H1 (cell line): Measurements from ENCODE around the gene KLF2. TPM values are rescaled to one million over a fixed set of nuclear protein-coding genes. Genes with fewer than 3 reads are reported as not detected.

Experiments used
- CTCF ChIA-PET: fragments of 300-600 bp; sonication (Branson Sonifier 250); formaldehyde crosslinking; loops from one replicate; lab custom pipeline; 2021; ENCODE audit not compliant: partially characterized antibody; lab: Charles Lee
- POLR2A ChIA-PET: fragments of 300-600 bp; sonication (Branson Sonifier 250); formaldehyde crosslinking; loops from one replicate; lab custom pipeline; 2021; ENCODE audit warnings: inconsistent platforms; ENCODE audit not compliant: partially characterized antibody; lab: Charles Lee
- DNase-seq, 2 experiments: peaks; one replicate each; pipeline versions ENCODE4 v3.0.0 to v3.0.0-alpha.2; 2010 to 2022; ENCODE audit warnings: low spot score in 2 of 2, low read depth in 1 of 2, mixed read lengths in 1 of 2
- FAIRE-seq: peaks from 2 replicates; lab custom pipeline; 2011; peaks lifted over from hg19 to GRCh38; lab: Jason Lieb, UNC
- H2AFZ ChIP-seq: 2 replicates; pipeline ENCODE4 v1.8.1; 2012; ENCODE audit warnings: low read length, inconsistent platforms
- H2AK5ac ChIP-seq: 2 replicates; pipeline ENCODE4 v1.6.1; 2013; ENCODE audit warnings: low read depth, low read length
- H2BK120ac ChIP-seq: replicated peaks from 2 replicates; pipeline ENCODE3; 2013; ENCODE audit warnings: low read depth, low read length, inconsistent platforms
- H2BK12ac ChIP-seq: 2 replicates; pipeline ENCODE4 v1.6.1; 2013; ENCODE audit warnings: low read depth, low read length
- H2BK15ac ChIP-seq: 2 replicates; pipeline ENCODE4 v1.6.1; 2013; ENCODE audit warnings: low read length
- H2BK20ac ChIP-seq: 2 replicates; pipeline ENCODE4 v1.6.1; 2013; ENCODE audit warnings: low read length
- H2BK5ac ChIP-seq: 2 replicates; pipeline ENCODE4 v1.6.1; 2013; ENCODE audit warnings: low read depth, low read length
- H3K14ac ChIP-seq: 2 replicates; pipeline ENCODE4 v1.6.1; 2013; ENCODE audit warnings: inconsistent platforms; ENCODE audit not compliant: insufficient read length
- H3K18ac ChIP-seq: 2 replicates; pipeline ENCODE4 v1.6.1; 2013; ENCODE audit warnings: low read length; ENCODE audit errors: extremely low read depth
- H3K23ac ChIP-seq: 2 replicates; pipeline ENCODE4 v1.6.1; 2013; ENCODE audit warnings: inconsistent platforms; ENCODE audit not compliant: insufficient read length
- H3K23me2 ChIP-seq: 2 replicates; pipeline ENCODE4 v1.6.1; 2013; ENCODE audit warnings: low read depth, low read length
- H3K27ac ChIP-seq: 2 replicates; pipeline ENCODE4 v1.6.1; 2011; ENCODE audit warnings: low read depth, low read length, inconsistent platforms
- H3K27me3 ChIP-seq, 4 experiments: replicated peaks in 1 of 4; 1 replicate in 1 of 4; 2 replicates in 3 of 4; pipeline versions ENCODE4 v1.6.1 to v1.8.1; 2011 to 2013; ENCODE audit warnings: low read length in 3 of 4, mild to moderate bottlenecking in 3 of 4, inconsistent platforms in 2 of 4, mixed read lengths in 2 of 4, moderate library complexity in 1 of 4; ENCODE audit not compliant: control insufficient read depth in 3 of 4, insufficient read depth in 3 of 4; ENCODE audit errors: extremely low read depth in 1 of 4
- H3K36me3 ChIP-seq, 4 experiments: 2 replicates each; pipeline versions ENCODE4 v1.6.1 to v1.8.1; 2011 to 2013; ENCODE audit warnings: mild to moderate bottlenecking in 4 of 4, low read length in 3 of 4, moderate library complexity in 2 of 4, control low read depth in 1 of 4, inconsistent platforms in 1 of 4; ENCODE audit not compliant: insufficient read depth in 4 of 4, control insufficient read depth in 2 of 4
- H3K4ac ChIP-seq: replicated peaks from 2 replicates; pipeline ENCODE3; 2013; ENCODE audit warnings: low read length, low read depth, mixed read lengths, inconsistent platforms; ENCODE audit not compliant: insufficient read length
- H3K4me1 ChIP-seq, 4 experiments: replicated peaks in 1 of 4; 1 replicate in 1 of 4; 2 replicates in 3 of 4; pipeline versions ENCODE4 v1.6.1 to v1.8.1; 2011 to 2013; ENCODE audit warnings: low read length in 3 of 4, inconsistent platforms in 2 of 4, mixed read lengths in 1 of 4; ENCODE audit not compliant: insufficient read depth in 4 of 4, control insufficient read depth in 3 of 4
- H3K4me2 ChIP-seq, 2 experiments: 2 replicates each; pipeline versions ENCODE4 v1.6.1 to v1.8.1; 2011 to 2013; ENCODE audit warnings: low read depth in 2 of 2, low read length in 2 of 2, control low read depth in 1 of 2, inconsistent platforms in 1 of 2, mild to moderate bottlenecking in 1 of 2; ENCODE audit not compliant: insufficient read depth in 1 of 2
- H3K4me3 ChIP-seq, 4 experiments: fragments of 200-600, 300-600 bp in 1 of 4; sonication (generic), shearing (Covaris generic), sonication (Bioruptor Twin) in 1 of 4; 2 replicates each; pipeline versions ENCODE4 v1.5.1 to v1.8.1; 2011 to 2016; ENCODE audit warnings: low read length in 4 of 4, low read depth in 3 of 4, control low read depth in 2 of 4, inconsistent platforms in 2 of 4, mild to moderate bottlenecking in 2 of 4, mixed read lengths in 1 of 4, moderate library complexity in 1 of 4; ENCODE audit not compliant: insufficient read depth in 2 of 4; ENCODE audit errors: extremely low read depth in 1 of 4
- H3K56ac ChIP-seq: replicated peaks from 2 replicates; pipeline ENCODE3; 2013; ENCODE audit warnings: low read depth, mild to moderate bottlenecking, mixed read lengths, low read length, inconsistent platforms; ENCODE audit not compliant: insufficient read length
- H3K79me1 ChIP-seq: 2 replicates; pipeline ENCODE4 v1.6.1; 2013; ENCODE audit warnings: low read depth, low read length, control low read depth
- H3K79me2 ChIP-seq, 2 experiments: 2 replicates each; pipeline versions ENCODE4 v1.6.1 to v1.8.1; 2012 to 2013; ENCODE audit warnings: low read length in 2 of 2, mild to moderate bottlenecking in 2 of 2, inconsistent platforms in 1 of 2; ENCODE audit not compliant: insufficient read depth in 2 of 2, control insufficient read depth in 1 of 2
- H3K9ac ChIP-seq, 4 experiments: replicated peaks in 1 of 4; 1 replicate in 1 of 4; 2 replicates in 3 of 4; pipeline versions ENCODE4 v1.6.1 to v1.8.1; 2011 to 2013; ENCODE audit warnings: low read depth in 3 of 4, low read length in 3 of 4, control low read depth in 2 of 4, mild to moderate bottlenecking in 2 of 4, moderate library complexity in 2 of 4, inconsistent platforms in 1 of 4; ENCODE audit errors: extremely low read depth in 1 of 4
- H3K9me3 ChIP-seq, 2 experiments: 2 replicates each; pipeline versions ENCODE4 v1.6.1 to v1.8.1; 2012 to 2013; ENCODE audit warnings: mild to moderate bottlenecking in 2 of 2, moderate library complexity in 2 of 2, control low read depth in 1 of 2, inconsistent platforms in 1 of 2, low read depth in 1 of 2, low read length in 1 of 2, mixed read lengths in 1 of 2; ENCODE audit not compliant: insufficient read depth in 2 of 2
- H4K20me1 ChIP-seq, 2 experiments: replicated peaks in 1 of 2; 2 replicates each; pipeline versions ENCODE3 to v1.8.1; 2011 to 2013; ENCODE audit warnings: inconsistent platforms in 2 of 2, low read length in 2 of 2, mild to moderate bottlenecking in 1 of 2; ENCODE audit not compliant: insufficient read depth in 2 of 2, control insufficient read depth in 1 of 2
- H4K5ac ChIP-seq: 2 replicates; pipeline ENCODE4 v1.6.1; 2013; ENCODE audit warnings: low read length, low read depth, mixed read lengths, inconsistent platforms; ENCODE audit not compliant: insufficient read length
- H4K8ac ChIP-seq: 2 replicates; pipeline ENCODE4 v1.8.0; 2013; ENCODE audit warnings: mild to moderate bottlenecking, moderate library complexity, low read length, inconsistent platforms; ENCODE audit not compliant: insufficient read depth; ENCODE audit errors: extremely low read depth
- H4K91ac ChIP-seq: replicated peaks from 2 replicates; pipeline ENCODE3; 2013; ENCODE audit warnings: low read length, mixed read lengths, inconsistent platforms; ENCODE audit not compliant: insufficient read length
- HDAC6 ChIP-seq: IDR thresholded peaks from one replicate; pipeline ENCODE4 v1.7.1; 2012; ENCODE audit warnings: low read depth, mild to moderate bottlenecking, inconsistent platforms, low read length, moderate library complexity
- WGBS, 2 experiments: shearing (Covaris generic) in 1 of 2; methylation state at CpG; one replicate each; pipeline versions ENCODE4 v1.1.6 to v1.1.7; 2013 to 2015; ENCODE audit warnings: low lambda C conversion rate in 2 of 2, mixed read lengths in 2 of 2, inconsistent platforms in 1 of 2, low coverage in 1 of 2, missing lambda C conversion rate in 1 of 2; ENCODE audit not compliant: insufficient replicate concordance in 2 of 2, insufficient coverage in 1 of 2, insufficient read length in 1 of 2; ENCODE audit errors: extremely low coverage in 1 of 2, missing lambda C conversion rate in 1 of 2; 5-methylcytosine and 5-hydroxymethylcytosine counted together
- polyA plus RNA-seq, 7 experiments: library from polyadenylated mRNA; depleted of rRNA in 3 of 7; stranded (reverse) in 5 of 7; unstranded in 2 of 7; fragments of >200 nt in 5 of 7; fragments of 200-250 nt in 2 of 7; gene quantifications; 1 replicate in 5 of 7; 2 replicates in 1 of 7; 4 replicates in 1 of 7; pipeline versions ENCODE4 v1.2.1 to v1.2.3, GENCODE V29; 2011 to 2013; ENCODE audit warnings: missing spikeins in 2 of 7, mixed read lengths in 2 of 7
- total RNA-seq: library from RNA; stranded (reverse); fragmentation: NEBNext Ultra II Directional; extraction: Animal tissue kit (Norgen Biotek cat#: 25700); gene quantifications from 2 replicates; pipeline ENCODE4 v1.2.1, GENCODE V29; 2021

Gene KLF2
- total and polyA plus RNA-seq, 2 of the 8 experiments (the other 6 are each of a cell fraction or from before 2014, with no cell fraction given), result 0.19 to 0.33 TPM

DNA sequence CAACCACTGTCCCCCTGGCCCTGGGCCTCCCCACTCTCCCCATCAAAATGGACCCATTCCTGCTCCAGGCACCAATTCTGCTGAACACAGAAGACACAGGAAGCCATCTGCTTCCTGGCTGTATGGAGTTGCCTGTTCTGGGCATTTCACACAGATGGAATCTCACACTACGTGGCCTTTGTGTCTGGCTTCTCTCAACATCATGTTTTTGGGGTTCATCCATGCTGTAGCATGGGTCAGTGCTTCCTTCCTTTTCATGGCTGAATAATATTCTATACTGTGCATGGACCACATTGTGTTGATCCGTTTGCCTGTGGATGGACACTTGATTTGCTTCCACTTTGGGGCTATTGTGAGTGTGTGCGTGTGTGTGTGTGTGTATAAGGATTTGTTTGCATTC is 15.0 kb upstream of the KLF2 start:
- no peak overlapping the region for H3K23ac ChIP-seq
- FAIRE-seq, result no peak
- no peaks in the 10 kb centered on the region for H3K79me1 ChIP-seq

More for the DNA sequence above, 15.0 kb upstream of the KLF2 start:
- 89% methylated on average over 3 of the region's 3 CpGs; no CpG with 5 or more reads in 1 of the 2 experiments for WGBS, 2 experiments
- Histone ChIP-seq H3K4me1 (peaks cover 0 to 6% (median 4%) of the 10 kb centered on the region in 4 experiments; a peak in 5 of 7 replicates), H4K20me1 (peaks cover 0 to 2% of the 10 kb centered on the region in 2 experiments), H3K4me2 (no peak overlapping the region), H4K8ac (no peak overlapping the region), H3K36me3 (no peaks in the 10 kb centered on the region), H3K27ac (no peak overlapping the region), H3K79me2 (no peaks in the 10 kb centered on the region), H3K4me3 (no peak overlapping the region), H3K23me2 (0 out of 2 replicates have a peak, but pooled peaks cover 3% of the 10 kb centered on the region), H3K18ac (no peak overlapping the region), H2BK5ac (no peak overlapping the region), H2BK15ac (0 out of 2 replicates have a peak overlapping the region, but pooled peaks have one; percentile 10), H3K9ac (no peak overlapping the region), H2AK5ac (peak overlapping the region; percentile 75; the same call in 1 of the 2 replicates), H2AFZ (no peak overlapping the region), H3K9me3 (no peaks in the 10 kb centered on the region), H3K14ac (no peak overlapping the region), H3K4ac (no peak overlapping the region), H4K91ac (no peak overlapping the region), H3K27me3 (no peaks in the 10 kb centered on the region), H2BK120ac (no peak overlapping the region), H3K56ac (no peak overlapping the region), H2BK20ac (no peak overlapping the region), H2BK12ac (no peak overlapping the region), H4K5ac (no peak overlapping the region)
- DNase-seq, result no peak
- POLR2A ChIA-PET, result no interaction called here
- CTCF ChIA-PET, result no interaction called here
- no peak for TF ChIP-seq HDAC6
